Heart left ventricle (tissue), 13 donors: Measurements from ENCODE around the gene SHISA8.

Experiments
- POLR2A ChIP-seq, 2 donors: fragments of 450-650 bp; IDR thresholded peaks; one replicate each; pipeline ENCODE4 v1.6.1; 2017; ENCODE audit warnings: antibody characterized with exemption in 2 of 2, mild to moderate bottlenecking in 2 of 2, moderate library complexity in 2 of 2
- TF ChIP-seq, protein P1 (sequence below), 12 donors: fragments of 200-600 bp; sonication (generic) in 4 of 12; IDR thresholded peaks; one replicate each; pipeline versions ENCODE4 v1.5.0 to v1.8.0; 2018 to 2022; ENCODE audit warnings: antibody characterized with exemption in 12 of 12, mild to moderate bottlenecking in 5 of 12
- donor health status: ischemic (EF 13 %, LVEDD 7.1; RV severe dilation, severe dysfunction).
- donor health status: DM: no; HTN: yes; CAD: no.
- donor health status: DM: no; HTN: no; CAD: no.
- donor health status: ischemic (EF 25% LVEDD 6.9; RV normal size, moderate dysfunction).
- donor health status: ischemic (EF 25% LVEDD 5.7; RV mildly dilated, moderate dysfunction).
- donor health status: ischemic (EF 35%, LVEDD 5.7; RV mildly dilated, moderate dysfunction).
- donor health status: nonischemic (EF 11% LVEDD 7.7; RV severe dilation, severe dysfunction).
- donor health status: DM: yes; HTN: yes; CAD: no.
- donor health status: PGD.
- donor health status: ischemic (EF 29% LVEDD 5.4; RV normal size, mild dysfunction).
- donor health status: nonischemic (EF 23%, LVEDD 6.1; RV moderate dilation, normal function).

DNA sequence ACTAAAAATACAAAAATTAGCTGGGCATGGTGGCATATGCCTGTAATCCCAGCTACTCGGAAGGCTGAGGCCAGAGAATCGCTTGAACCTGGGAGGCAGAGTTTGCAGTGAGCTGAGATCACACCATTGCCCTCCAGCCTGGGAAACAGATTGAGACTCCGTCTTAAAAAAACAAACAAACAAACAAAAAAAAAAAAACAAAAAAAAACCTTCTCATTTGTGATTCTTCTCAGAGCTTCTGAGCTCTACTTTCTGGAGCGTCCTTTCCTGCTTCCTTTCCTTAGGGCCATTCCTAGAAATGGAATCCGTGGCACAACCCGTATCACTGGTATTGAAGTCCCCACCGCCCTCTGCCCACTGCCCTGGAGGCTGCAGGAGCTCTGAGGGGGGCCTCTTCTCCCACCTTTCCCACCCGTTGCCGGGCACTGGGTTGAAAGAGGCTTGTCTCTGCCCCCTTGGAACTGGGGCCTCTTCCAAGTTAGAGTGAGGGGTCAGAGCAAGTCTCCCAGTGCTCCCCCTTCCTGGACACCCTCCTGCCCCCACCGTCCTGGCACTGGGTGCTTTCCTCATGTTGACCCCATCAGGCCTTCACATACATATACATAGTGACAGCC is 2.0 kb upstream of the SHISA8 start:
- TF ChIP-seq, protein P1, sequence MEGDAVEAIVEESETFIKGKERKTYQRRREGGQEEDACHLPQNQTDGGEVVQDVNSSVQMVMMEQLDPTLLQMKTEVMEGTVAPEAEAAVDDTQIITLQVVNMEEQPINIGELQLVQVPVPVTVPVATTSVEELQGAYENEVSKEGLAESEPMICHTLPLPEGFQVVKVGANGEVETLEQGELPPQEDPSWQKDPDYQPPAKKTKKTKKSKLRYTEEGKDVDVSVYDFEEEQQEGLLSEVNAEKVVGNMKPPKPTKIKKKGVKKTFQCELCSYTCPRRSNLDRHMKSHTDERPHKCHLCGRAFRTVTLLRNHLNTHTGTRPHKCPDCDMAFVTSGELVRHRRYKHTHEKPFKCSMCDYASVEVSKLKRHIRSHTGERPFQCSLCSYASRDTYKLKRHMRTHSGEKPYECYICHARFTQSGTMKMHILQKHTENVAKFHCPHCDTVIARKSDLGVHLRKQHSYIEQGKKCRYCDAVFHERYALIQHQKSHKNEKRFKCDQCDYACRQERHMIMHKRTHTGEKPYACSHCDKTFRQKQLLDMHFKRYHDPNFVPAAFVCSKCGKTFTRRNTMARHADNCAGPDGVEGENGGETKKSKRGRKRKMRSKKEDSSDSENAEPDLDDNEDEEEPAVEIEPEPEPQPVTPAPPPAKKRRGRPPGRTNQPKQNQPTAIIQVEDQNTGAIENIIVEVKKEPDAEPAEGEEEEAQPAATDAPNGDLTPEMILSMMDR (IDR thresholded peaks at IDR 0.05), result no peak
- TF ChIP-seq POLR2A (IDR thresholded peaks at IDR 0.05), result no peak
